Measurements from ENCODE around the gene NCKAP1. TPM values are rescaled to one million over a fixed set of nuclear protein-coding genes. Genes with fewer than 3 reads are reported as not detected.

Gene NCKAP1
- total and polyA plus RNA-seq, 10 of the 15 experiments (the other 5 are each of a cell fraction or from before 2014, with no cell fraction given), result 0.11 to 1.5 (median 0.52) TPM

GRCh38 chr2:182920631-182921056 is 117.6 kb downstream of the NCKAP1 start (continued):
- TF ChIP-seq SIX5 (IDR thresholded peaks at IDR 0.05; ENCODE audit: low read depth, low read length, severe bottlenecking), result no peak
- no peak for TF ChIP-seq IKZF2 (IDR thresholded peaks at IDR 0.05)
- no peak for TF ChIP-seq ZSCAN29 (IDR thresholded peaks at IDR 0.05)
- TF ChIP-seq ATF2 (IDR thresholded peaks at IDR 0.05; ENCODE audit: low read length), result peak; percentile 58
- 0 out of 2 replicates have a peak, but pooled peaks have one; percentile 19 for TF ChIP-seq EED (IDR thresholded peaks at IDR 0.05; ENCODE audit: low read depth)

GRCh38 chr2:182920089-182920488 is 118.2 kb downstream of the NCKAP1 start:
- ChIA-PET SMC1A (ENCODE audit: uncharacterized antibody, unreplicated experiment) (interaction anchor here (0.7 kb wide), 1 partner anchor 135 kb away, joined by 3 read pairs; no protein-coding TSS in a partner anchor), CTCF (no interaction called here), RAD21 (ENCODE audit: unreplicated experiment) (no interaction called here), POLR2A (no interaction called here)
- no peak overlapping the region for H3K9ac ChIP-seq (ENCODE audit: control insufficient read depth, insufficient read depth, low read length)
- H3K27ac ChIP-seq (ENCODE audit: control insufficient read depth, insufficient read depth), result no peak overlapping the region
- H3K4me2 ChIP-seq (ENCODE audit: control insufficient read depth, insufficient read depth), result no peak overlapping the region
- H3K79me2 ChIP-seq (ENCODE audit: control insufficient read depth, insufficient read depth, low read length), result no peaks in the 10 kb centered on the region
- no peak for FAIRE-seq
- intact Hi-C loops (cut with micrococcal nuclease; ENCODE audit: unreplicated experiment) (no loop called here), in situ Hi-C loops (cut with MboI) (no loop called here)
- no peak for DNase-seq (ENCODE audit: low read depth, low spot score)
- no peaks in the 10 kb centered on the region for H3K27me3 ChIP-seq (replicated peaks in 1 of 2; ENCODE audit: control insufficient read depth in 2 of 2, insufficient read depth in 2 of 2, low read length in 1 of 2)
- no peaks in the 10 kb centered on the region for H4K20me1 ChIP-seq (ENCODE audit: control insufficient read depth, insufficient read depth)
- no peak overlapping the region for H2AFZ ChIP-seq (ENCODE audit: control insufficient read depth, low read depth, low read length)
- ATAC-seq, result no peak; the same call in 2 of the 3 replicates
- no peaks in the 10 kb centered on the region for H3K4me1 ChIP-seq (ENCODE audit: control insufficient read depth, insufficient read depth, low read length)
- H3K4me3 ChIP-seq, result no peak overlapping the region
- no TSS peak for BruUV-seq (replicated peaks)
- WGBS (ENCODE audit: insufficient coverage, insufficient replicate concordance, low lambda C conversion rate, missing lambda C conversion rate), result 55% methylated on average over 7 of the region's 7 CpGs
- H3K9me3 ChIP-seq (replicated peaks; ENCODE audit: control insufficient read depth, insufficient read depth, low read length), result no peaks in the 10 kb centered on the region
- no peaks in the 10 kb centered on the region for H3K36me3 ChIP-seq (ENCODE audit: control insufficient read depth in 2 of 2, insufficient read depth in 2 of 2, low read length in 1 of 2)
- no peak for TF ChIP-seq CBX5 (IDR thresholded peaks at IDR 0.05; ENCODE audit: low read depth)
- TF ChIP-seq CBFB (IDR thresholded peaks at IDR 0.05; ENCODE audit: low read depth), result no peak
- no peak for TF ChIP-seq E2F8 (IDR thresholded peaks at IDR 0.05; ENCODE audit: low read depth, partially characterized antibody)
- TF ChIP-seq BCLAF1 (IDR thresholded peaks at IDR 0.05), result no peak
- TF ChIP-seq ZZZ3 (IDR thresholded peaks at IDR 0.05; ENCODE audit: control insufficient read depth, insufficient read length, low read depth), result no peak
- TF ChIP-seq JUND (IDR thresholded peaks at IDR 0.05; ENCODE audit: low read depth, low read length), result no peak
- TF ChIP-seq ELK1 (IDR thresholded peaks at IDR 0.05; ENCODE audit: low read depth, low read length), result no peak
- no peak for TF ChIP-seq ZNF207 (IDR thresholded peaks at IDR 0.05; ENCODE audit: borderline replicate concordance)
- no peak for TF ChIP-seq ZBED1 (IDR thresholded peaks at IDR 0.05; ENCODE audit: borderline replicate concordance)
- no peak for TF ChIP-seq SP1 (IDR thresholded peaks at IDR 0.05; ENCODE audit: low read depth, low read length)
